WTC11 (cell line): Measurements from ENCODE around the gene SETD4. TPM values are rescaled to one million over a fixed set of nuclear protein-coding genes. Genes with fewer than 3 reads are reported as not detected.

Experiments
- ATAC-seq: fragments of 200-7000 bp; cut with Tn5 transposase; 2 replicates; pipeline ENCODE4 v1.10.0; 2021; ENCODE audit warnings: mild to moderate bottlenecking, moderate library complexity
- CTCF ChIA-PET: fragments of 300-600 bp; sonication (Branson Sonifier 250); formaldehyde crosslinking; loops from one replicate; lab custom pipeline; 2021; ENCODE audit warnings: antibody characterized with exemption; lab: Charles Lee
- POLR2A ChIA-PET: fragments of 350-600 bp; sonication (Branson Sonifier 250); formaldehyde crosslinking; loops from one replicate; lab custom pipeline; 2021; ENCODE audit warnings: antibody characterized with exemption; lab: Charles Lee
- DNase-seq: peaks from one replicate; pipeline ENCODE4 v3.0.0; 2021; ENCODE audit warnings: low spot score
- H3K27ac Mint-ChIP-seq: 2 replicates; pipeline ENCODE4 v1.8.0; 2021; ENCODE audit warnings: mixed read lengths
- H3K27me3 Mint-ChIP-seq: 2 replicates; pipeline ENCODE4 v1.8.0; 2021; ENCODE audit warnings: low read depth, mild to moderate bottlenecking, moderate library complexity, mixed read lengths
- H3K36me3 Mint-ChIP-seq: 2 replicates; pipeline ENCODE4 v1.8.0; 2021; ENCODE audit warnings: mixed read lengths
- H3K4me1 Mint-ChIP-seq: 2 replicates; pipeline ENCODE4 v1.8.0; 2022; ENCODE audit warnings: mixed read lengths
- H3K4me3 Mint-ChIP-seq: 2 replicates; pipeline ENCODE4 v1.8.0; 2021; ENCODE audit warnings: mild to moderate bottlenecking, moderate library complexity, mixed read lengths
- H3K9me3 Mint-ChIP-seq: 2 replicates; pipeline ENCODE4 v1.8.0; 2021; ENCODE audit warnings: mixed read lengths
- ELF4 ChIP-seq: sonication (generic); formaldehyde crosslinking; IDR thresholded peaks from 2 replicates; pipeline ENCODE4 v1.8.1; 2022; ENCODE audit warnings: low read depth, mild to moderate bottlenecking, moderate library complexity, missing genetic modification reagents
- TEAD4 ChIP-seq: sonication (generic); formaldehyde crosslinking; IDR thresholded peaks from 2 replicates; pipeline ENCODE4 v1.8.0; 2022; ENCODE audit warnings: mild to moderate bottlenecking, missing genetic modification reagents
- total RNA-seq: library from RNA; stranded (reverse); gene quantifications from 3 replicates; pipeline ENCODE4 v1.2.3, GENCODE V29; 2021
- TF ChIP-seq, protein P1 (sequence below): fragments of 250-450 bp; sonication (Bioruptor Pico); IDR thresholded peaks from 2 replicates; pipeline ENCODE4 v1.9.0; 2021; ENCODE audit warnings: mild to moderate bottlenecking
- TF ChIP-seq, protein P2 (sequence below): fragments of 250-450 bp; sonication (Bioruptor Pico); IDR thresholded peaks from 2 replicates; pipeline ENCODE4 v1.9.0; 2021; ENCODE audit warnings: moderate library complexity, mild to moderate bottlenecking, inconsistent platforms, borderline replicate concordance
- TF ChIP-seq, protein P3 (sequence below): fragments of 250-450 bp; sonication (Bioruptor Pico); IDR thresholded peaks from 2 replicates; pipeline ENCODE4 v1.9.0; 2021; ENCODE audit warnings: mild to moderate bottlenecking, borderline replicate concordance
- TF ChIP-seq, protein P4 (sequence below): fragments of 250-450 bp; sonication (Bioruptor Pico); IDR thresholded peaks from 2 replicates; pipeline ENCODE4 v1.9.0; 2021; ENCODE audit warnings: mild to moderate bottlenecking
- TF ChIP-seq, protein P5 (sequence below): sonication (generic); formaldehyde crosslinking; IDR thresholded peaks from 2 replicates; pipeline ENCODE4 v1.8.0; 2023; ENCODE audit warnings: missing genetic modification reagents
- TF ChIP-seq, protein P6 (sequence below): fragments of 250-450 bp; sonication (Bioruptor Pico); conservative IDR thresholded peaks from 2 replicates; pipeline ENCODE4 v1.9.0; 2021; ENCODE audit warnings: mild to moderate bottlenecking
- TF ChIP-seq, protein P7 (sequence below): sonication (generic); formaldehyde crosslinking; IDR thresholded peaks from 2 replicates; pipeline ENCODE4 v1.8.0; 2022; ENCODE audit warnings: mild to moderate bottlenecking, missing genetic modification reagents

SETD4 gene
- total RNA-seq, 1 experiment from 2014 or later, result 64.8 TPM

DNA sequence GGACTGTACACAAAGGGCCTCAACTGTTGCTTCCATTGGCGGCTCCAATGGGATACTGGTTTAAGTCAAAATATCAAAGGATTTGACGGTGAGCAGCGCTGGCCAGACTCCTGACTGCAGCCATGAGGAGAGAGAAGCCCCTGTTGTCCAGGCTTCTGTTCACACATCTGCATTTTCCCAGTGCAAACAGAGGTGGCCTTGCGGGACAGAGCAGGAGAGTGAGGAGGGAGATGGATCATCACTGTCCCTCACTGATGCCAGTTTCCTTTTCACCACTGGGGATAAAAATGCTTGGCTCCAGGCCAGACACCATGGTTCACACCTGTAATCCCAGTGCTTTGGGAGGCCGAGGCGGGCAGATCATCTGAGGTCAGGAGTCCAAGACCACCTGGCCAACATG, 69.2 kb downstream of the SETD4 start (continued):
- TF ChIP-seq, protein P1, sequence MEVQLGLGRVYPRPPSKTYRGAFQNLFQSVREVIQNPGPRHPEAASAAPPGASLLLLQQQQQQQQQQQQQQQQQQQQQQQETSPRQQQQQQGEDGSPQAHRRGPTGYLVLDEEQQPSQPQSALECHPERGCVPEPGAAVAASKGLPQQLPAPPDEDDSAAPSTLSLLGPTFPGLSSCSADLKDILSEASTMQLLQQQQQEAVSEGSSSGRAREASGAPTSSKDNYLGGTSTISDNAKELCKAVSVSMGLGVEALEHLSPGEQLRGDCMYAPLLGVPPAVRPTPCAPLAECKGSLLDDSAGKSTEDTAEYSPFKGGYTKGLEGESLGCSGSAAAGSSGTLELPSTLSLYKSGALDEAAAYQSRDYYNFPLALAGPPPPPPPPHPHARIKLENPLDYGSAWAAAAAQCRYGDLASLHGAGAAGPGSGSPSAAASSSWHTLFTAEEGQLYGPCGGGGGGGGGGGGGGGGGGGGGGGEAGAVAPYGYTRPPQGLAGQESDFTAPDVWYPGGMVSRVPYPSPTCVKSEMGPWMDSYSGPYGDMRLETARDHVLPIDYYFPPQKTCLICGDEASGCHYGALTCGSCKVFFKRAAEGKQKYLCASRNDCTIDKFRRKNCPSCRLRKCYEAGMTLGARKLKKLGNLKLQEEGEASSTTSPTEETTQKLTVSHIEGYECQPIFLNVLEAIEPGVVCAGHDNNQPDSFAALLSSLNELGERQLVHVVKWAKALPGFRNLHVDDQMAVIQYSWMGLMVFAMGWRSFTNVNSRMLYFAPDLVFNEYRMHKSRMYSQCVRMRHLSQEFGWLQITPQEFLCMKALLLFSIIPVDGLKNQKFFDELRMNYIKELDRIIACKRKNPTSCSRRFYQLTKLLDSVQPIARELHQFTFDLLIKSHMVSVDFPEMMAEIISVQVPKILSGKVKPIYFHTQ (CRISPR knock-in tag), result no peak
- TF ChIP-seq, protein P2, sequence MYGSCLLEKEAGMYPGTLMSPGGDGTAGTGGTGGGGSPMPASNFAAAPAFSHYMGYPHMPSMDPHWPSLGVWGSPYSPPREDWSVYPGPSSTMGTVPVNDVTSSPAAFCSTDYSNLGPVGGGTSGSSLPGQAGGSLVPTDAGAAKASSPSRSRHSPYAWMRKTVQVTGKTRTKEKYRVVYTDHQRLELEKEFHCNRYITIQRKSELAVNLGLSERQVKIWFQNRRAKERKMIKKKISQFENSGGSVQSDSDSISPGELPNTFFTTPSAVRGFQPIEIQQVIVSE (CRISPR knock-in tag), result no peak
- TF ChIP-seq, protein P3, sequence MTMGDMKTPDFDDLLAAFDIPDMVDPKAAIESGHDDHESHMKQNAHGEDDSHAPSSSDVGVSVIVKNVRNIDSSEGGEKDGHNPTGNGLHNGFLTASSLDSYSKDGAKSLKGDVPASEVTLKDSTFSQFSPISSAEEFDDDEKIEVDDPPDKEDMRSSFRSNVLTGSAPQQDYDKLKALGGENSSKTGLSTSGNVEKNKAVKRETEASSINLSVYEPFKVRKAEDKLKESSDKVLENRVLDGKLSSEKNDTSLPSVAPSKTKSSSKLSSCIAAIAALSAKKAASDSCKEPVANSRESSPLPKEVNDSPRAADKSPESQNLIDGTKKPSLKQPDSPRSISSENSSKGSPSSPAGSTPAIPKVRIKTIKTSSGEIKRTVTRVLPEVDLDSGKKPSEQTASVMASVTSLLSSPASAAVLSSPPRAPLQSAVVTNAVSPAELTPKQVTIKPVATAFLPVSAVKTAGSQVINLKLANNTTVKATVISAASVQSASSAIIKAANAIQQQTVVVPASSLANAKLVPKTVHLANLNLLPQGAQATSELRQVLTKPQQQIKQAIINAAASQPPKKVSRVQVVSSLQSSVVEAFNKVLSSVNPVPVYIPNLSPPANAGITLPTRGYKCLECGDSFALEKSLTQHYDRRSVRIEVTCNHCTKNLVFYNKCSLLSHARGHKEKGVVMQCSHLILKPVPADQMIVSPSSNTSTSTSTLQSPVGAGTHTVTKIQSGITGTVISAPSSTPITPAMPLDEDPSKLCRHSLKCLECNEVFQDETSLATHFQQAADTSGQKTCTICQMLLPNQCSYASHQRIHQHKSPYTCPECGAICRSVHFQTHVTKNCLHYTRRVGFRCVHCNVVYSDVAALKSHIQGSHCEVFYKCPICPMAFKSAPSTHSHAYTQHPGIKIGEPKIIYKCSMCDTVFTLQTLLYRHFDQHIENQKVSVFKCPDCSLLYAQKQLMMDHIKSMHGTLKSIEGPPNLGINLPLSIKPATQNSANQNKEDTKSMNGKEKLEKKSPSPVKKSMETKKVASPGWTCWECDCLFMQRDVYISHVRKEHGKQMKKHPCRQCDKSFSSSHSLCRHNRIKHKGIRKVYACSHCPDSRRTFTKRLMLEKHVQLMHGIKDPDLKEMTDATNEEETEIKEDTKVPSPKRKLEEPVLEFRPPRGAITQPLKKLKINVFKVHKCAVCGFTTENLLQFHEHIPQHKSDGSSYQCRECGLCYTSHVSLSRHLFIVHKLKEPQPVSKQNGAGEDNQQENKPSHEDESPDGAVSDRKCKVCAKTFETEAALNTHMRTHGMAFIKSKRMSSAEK (CRISPR knock-in tag), result no peak
- no peak for TF ChIP-seq ELF4
- TF ChIP-seq, protein P4, sequence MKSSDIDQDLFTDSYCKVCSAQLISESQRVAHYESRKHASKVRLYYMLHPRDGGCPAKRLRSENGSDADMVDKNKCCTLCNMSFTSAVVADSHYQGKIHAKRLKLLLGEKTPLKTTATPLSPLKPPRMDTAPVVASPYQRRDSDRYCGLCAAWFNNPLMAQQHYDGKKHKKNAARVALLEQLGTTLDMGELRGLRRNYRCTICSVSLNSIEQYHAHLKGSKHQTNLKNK (CRISPR knock-in tag), result no peak
- TF ChIP-seq, protein P5, sequence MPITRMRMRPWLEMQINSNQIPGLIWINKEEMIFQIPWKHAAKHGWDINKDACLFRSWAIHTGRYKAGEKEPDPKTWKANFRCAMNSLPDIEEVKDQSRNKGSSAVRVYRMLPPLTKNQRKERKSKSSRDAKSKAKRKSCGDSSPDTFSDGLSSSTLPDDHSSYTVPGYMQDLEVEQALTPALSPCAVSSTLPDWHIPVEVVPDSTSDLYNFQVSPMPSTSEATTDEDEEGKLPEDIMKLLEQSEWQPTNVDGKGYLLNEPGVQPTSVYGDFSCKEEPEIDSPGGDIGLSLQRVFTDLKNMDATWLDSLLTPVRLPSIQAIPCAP (CRISPR knock-in tag), result no peak

DNA sequence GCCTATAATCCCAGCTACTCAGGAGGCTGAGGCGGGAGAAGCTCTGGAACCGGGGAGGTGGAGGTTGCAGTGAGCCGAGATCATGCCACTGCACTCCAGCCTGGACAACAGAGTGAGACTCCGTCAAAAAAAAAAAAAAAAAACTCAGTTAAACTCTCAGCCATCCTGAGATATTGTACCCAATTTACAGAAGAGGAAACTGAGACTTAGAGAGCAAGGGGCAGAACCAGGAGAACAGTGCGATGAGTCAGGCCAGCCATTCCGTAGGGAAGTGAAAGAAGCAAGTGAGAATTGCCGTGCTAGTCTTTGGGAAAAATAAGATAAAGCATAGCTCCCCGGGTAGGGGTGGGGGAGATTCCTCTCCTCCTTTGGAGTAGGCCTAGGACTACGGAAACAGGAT, 69.7 kb downstream of the SETD4 start:
- CTCF ChIA-PET, result no interaction called here
- Mint-ChIP-seq H3K27ac (no peak overlapping the region), H3K4me1 (no peaks in the 10 kb centered on the region), H3K9me3 (no peaks in the 10 kb centered on the region), H3K4me3 (no peak overlapping the region), H3K36me3 (no peaks in the 10 kb centered on the region), H3K27me3 (no peaks in the 10 kb centered on the region)
- ATAC-seq, result no peak
- no peak for DNase-seq
- no peak for TF ChIP-seq TEAD4 (CRISPR knock-in tag)
- TF ChIP-seq, protein P6, sequence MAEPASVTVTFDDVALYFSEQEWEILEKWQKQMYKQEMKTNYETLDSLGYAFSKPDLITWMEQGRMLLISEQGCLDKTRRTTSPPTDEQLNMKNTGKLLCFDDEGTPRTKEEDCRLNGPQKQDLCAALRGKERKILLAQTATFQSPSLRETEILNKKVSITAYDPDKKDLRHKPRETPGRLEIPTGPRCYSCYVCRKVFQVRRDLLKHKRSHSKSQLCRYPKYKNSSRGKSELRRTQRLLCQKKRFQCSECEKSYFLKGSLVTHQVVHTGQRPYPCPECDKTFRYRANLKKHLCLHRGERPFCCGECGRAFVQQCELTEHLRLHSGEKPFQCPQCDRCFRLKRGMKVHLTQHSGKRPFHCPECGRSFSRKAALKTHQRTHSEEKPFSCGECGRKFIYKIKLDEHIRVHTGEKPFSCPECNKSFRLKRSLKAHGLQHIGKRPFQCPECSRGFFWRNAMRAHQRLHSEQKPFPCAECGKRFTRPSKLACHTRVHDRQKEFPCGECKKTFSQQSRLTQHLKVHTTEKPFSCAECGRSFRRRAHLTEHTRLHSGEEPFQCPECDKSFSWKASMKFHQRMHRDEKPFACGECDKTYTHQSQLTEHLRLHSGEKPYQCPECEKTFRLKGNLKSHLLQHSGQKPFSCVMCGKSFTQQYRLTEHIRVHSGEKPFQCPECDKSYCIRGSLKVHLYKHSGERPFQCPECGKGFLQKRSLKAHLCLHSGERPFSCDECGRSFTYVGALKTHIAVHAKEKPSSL (CRISPR knock-in tag), result no peak
- TF ChIP-seq, protein P7, sequence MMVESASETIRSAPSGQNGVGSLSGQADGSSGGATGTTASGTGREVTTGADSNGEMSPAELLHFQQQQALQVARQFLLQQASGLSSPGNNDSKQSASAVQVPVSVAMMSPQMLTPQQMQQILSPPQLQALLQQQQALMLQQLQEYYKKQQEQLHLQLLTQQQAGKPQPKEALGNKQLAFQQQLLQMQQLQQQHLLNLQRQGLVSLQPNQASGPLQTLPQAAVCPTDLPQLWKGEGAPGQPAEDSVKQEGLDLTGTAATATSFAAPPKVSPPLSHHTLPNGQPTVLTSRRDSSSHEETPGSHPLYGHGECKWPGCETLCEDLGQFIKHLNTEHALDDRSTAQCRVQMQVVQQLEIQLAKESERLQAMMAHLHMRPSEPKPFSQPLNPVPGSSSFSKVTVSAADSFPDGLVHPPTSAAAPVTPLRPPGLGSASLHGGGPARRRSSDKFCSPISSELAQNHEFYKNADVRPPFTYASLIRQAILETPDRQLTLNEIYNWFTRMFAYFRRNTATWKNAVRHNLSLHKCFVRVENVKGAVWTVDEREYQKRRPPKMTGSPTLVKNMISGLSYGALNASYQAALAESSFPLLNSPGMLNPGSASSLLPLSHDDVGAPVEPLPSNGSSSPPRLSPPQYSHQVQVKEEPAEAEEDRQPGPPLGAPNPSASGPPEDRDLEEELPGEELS (CRISPR knock-in tag), result no peak
- POLR2A ChIA-PET, result no interaction called here
